Gastroesophageal sphincter (tissue), 4 donors: Measurements from ENCODE around the gene TWF2. TPM values are rescaled to one million over a fixed set of nuclear protein-coding genes. Genes with fewer than 3 reads are reported as not detected.

ENCODE experiments used
- ATAC-seq: fragments of 150-250 bp; one replicate; pipeline ENCODE4 v1.9.1; 2016; ENCODE audit warnings: mild to moderate bottlenecking, moderate library complexity
- H3K27ac ChIP-seq, 4 donors: fragments of 200-600 bp; sonication (generic) in 3 of 4; 1 replicate in 3 of 4; 2 replicates in 1 of 4; pipeline ENCODE4 v1.5.1; 2016 to 2019
- H3K27me3 ChIP-seq: fragments of 200-600 bp; sonication (generic); one replicate; pipeline ENCODE4 v1.5.1; 2019
- H3K36me3 ChIP-seq, 2 donors: fragments of 200-600 bp; sonication (generic); one replicate each; pipeline ENCODE4 v1.5.1; 2019; ENCODE audit warnings: control low read depth in 1 of 2
- H3K4me1 ChIP-seq, 3 donors: fragments of 200-600 bp; sonication (generic); 1 replicate in 2 of 3; 2 replicates in 1 of 3; pipeline ENCODE4 v1.5.1; 2016 to 2019; ENCODE audit warnings: control low read depth in 2 of 3
- H3K4me3 ChIP-seq, 2 donors: fragments of 200-600 bp; sonication (generic); one replicate each; pipeline ENCODE4 v1.5.1; 2019; ENCODE audit warnings: mild to moderate bottlenecking in 1 of 2, moderate library complexity in 1 of 2
- H3K9me3 ChIP-seq, 3 donors: fragments of 200-600 bp; sonication (generic); one replicate each; pipeline ENCODE4 v1.5.1; 2017 to 2019; ENCODE audit warnings: control low read depth in 2 of 3
- CTCF ChIP-seq, 4 experiments: fragments of 200-600 bp in 2 of 4; fragments of 450-650 bp in 2 of 4; sonication (generic) in 1 of 4; IDR thresholded peaks; one replicate each; pipeline ENCODE4 v1.5.1; 2017 to 2019; ENCODE audit warnings: antibody characterized with exemption in 4 of 4, mild to moderate bottlenecking in 2 of 4, moderate library complexity in 2 of 4
- EP300 ChIP-seq: sonication (generic); formaldehyde crosslinking; IDR thresholded peaks from one replicate; pipeline ENCODE4 v1.6.1; 2017; ENCODE audit warnings: antibody characterized with exemption, mild to moderate bottlenecking
- POLR2A ChIP-seq, 2 donors: fragments of 450-650 bp; IDR thresholded peaks; one replicate each; pipeline ENCODE4 v1.6.1; 2017; ENCODE audit warnings: antibody characterized with exemption in 2 of 2, mild to moderate bottlenecking in 2 of 2, moderate library complexity in 1 of 2
- POLR2AphosphoS5 ChIP-seq: sonication (generic); formaldehyde crosslinking; IDR thresholded peaks from one replicate; pipeline ENCODE4 v1.6.1; 2017; ENCODE audit warnings: antibody characterized with exemption
- WGBS, 2 donors: methylation state at CpG; one replicate each; pipeline ENCODE4 v1.1.5; 2018; ENCODE audit warnings: low coverage in 1 of 2; 5-methylcytosine and 5-hydroxymethylcytosine counted together
- total RNA-seq, 4 donors: library from RNA; depleted of rRNA; stranded (reverse); fragments of >200 nt; gene quantifications; one replicate each; pipeline ENCODE4 v1.1.0, GENCODE V29; 2016

TWF2 gene
- total RNA-seq, 4 donors from 2014 or later, result 46.8 to 79.5 (median 69.2) TPM

GRCh38 chr3:52193065-52193464 lies 45.9 kb downstream of the TWF2 start:
- Histone ChIP-seq H3K4me3 (no peak overlapping the region), H3K36me3 (no peaks in the 10 kb centered on the region), H3K9me3 (no peaks in the 10 kb centered on the region), H3K27ac (no peak overlapping the region), H3K27me3 (no peaks in the 10 kb centered on the region), H3K4me1 (peaks cover 0 to 67% (median 35%) of the 10 kb centered on the region in 3 donors)
- 20% methylated on average over 1 of the region's 18 CpGs; no CpG with 5 or more reads in 1 of the 2 donors for WGBS, 2 donors
- ATAC-seq, result no peak
- no peak for TF ChIP-seq POLR2AphosphoS5
- no peak for TF ChIP-seq CTCF (IDR thresholded peaks at IDR 0.05)
- no peak for TF ChIP-seq EP300
- TF ChIP-seq POLR2A (IDR thresholded peaks at IDR 0.05), result no peak

- Histone ChIP-seq H3K36me3 (no peaks in the 10 kb centered on the region), H3K27me3 (no peaks in the 10 kb centered on the region), H3K27ac (peak overlapping the region in 1 of 4 donors; percentile 10), H3K4me3 (no peak overlapping the region), H3K4me1 (peaks cover 0 to 55% (median 25%) of the 10 kb centered on the region in 3 donors), H3K9me3 (no peaks in the 10 kb centered on the region)
- TF ChIP-seq POLR2AphosphoS5, result no peak
- TF ChIP-seq POLR2A (IDR thresholded peaks at IDR 0.05), result no peak
- WGBS, 2 donors, result 95 to 100% methylated on average over 1 to 3 of the region's 4 CpGs
- ATAC-seq, result no peak
These were observed 47.3 kb downstream of the TWF2 start for GRCh38 chr3:52191663-52192062.

- Histone ChIP-seq H3K27ac (peak overlapping the region in 3 of 4 donors; percentile 43 to 64 (median 44)), H3K9me3 (no peaks in the 10 kb centered on the region), H3K4me1 (peaks cover 0 to 45% (median 21%) of the 10 kb centered on the region in 3 donors), H3K4me3 (no peak overlapping the region), H3K27me3 (no peaks in the 10 kb centered on the region), H3K36me3 (no peaks in the 10 kb centered on the region)
- ATAC-seq, result peak; percentile 60
- 40 to 75% methylated on average over 2 to 3 of the region's 9 CpGs for WGBS, 2 donors
- TF ChIP-seq POLR2A (IDR thresholded peaks at IDR 0.05), result no peak
- TF ChIP-seq EP300, result no peak
- TF ChIP-seq CTCF (IDR thresholded peaks at IDR 0.05), result no peak
- TF ChIP-seq POLR2AphosphoS5, result peak; percentile 34
These were observed 48.5 kb downstream of the TWF2 start for GRCh38 chr3:52190294-52191074.

GRCh38 chr3:52188556-52188955 lies 50.4 kb downstream of the TWF2 start:
- no peak for ATAC-seq
- Histone ChIP-seq H3K27ac (no peak overlapping the region), H3K4me1 (peaks cover 0 to 28% (median 13%) of the 10 kb centered on the region in 3 donors), H3K9me3 (no peaks in the 10 kb centered on the region), H3K27me3 (no peaks in the 10 kb centered on the region), H3K36me3 (no peaks in the 10 kb centered on the region), H3K4me3 (no peak overlapping the region)
- WGBS, 2 donors, result 100% methylated on average over 1 of the region's 1 CpG; no CpG with 5 or more reads in 1 of the 2 donors
- TF ChIP-seq EP300, result no peak
- TF ChIP-seq POLR2AphosphoS5, result no peak
- TF ChIP-seq POLR2A (IDR thresholded peaks at IDR 0.05), result no peak
- TF ChIP-seq CTCF (IDR thresholded peaks at IDR 0.05), result no peak

- peaks cover 0 to 19% (median 13%) of the 10 kb centered on the region in 3 donors for H3K4me1 ChIP-seq
- no peaks in the 10 kb centered on the region for H3K9me3 ChIP-seq
- TF ChIP-seq POLR2AphosphoS5, result no peak
- no peak for TF ChIP-seq EP300
- no peak for TF ChIP-seq CTCF (IDR thresholded peaks at IDR 0.05)
- no peak for TF ChIP-seq POLR2A (IDR thresholded peaks at IDR 0.05)
- ATAC-seq, result no peak
- H3K36me3 ChIP-seq, result no peaks in the 10 kb centered on the region
- H3K4me3 ChIP-seq, result no peak overlapping the region
- 83% methylated on average over 1 of the region's 9 CpGs; no CpG with 5 or more reads in 1 of the 2 donors for WGBS, 2 donors
- no peak overlapping the region for H3K27ac ChIP-seq
- no peaks in the 10 kb centered on the region for H3K27me3 ChIP-seq
These were observed 52.2 kb downstream of the TWF2 start for GRCh38 chr3:52186729-52187128.
